C4-2B (cell line): ENCODE results near the gene SURF4.

Experiments used
- ZFX ChIP-seq: fragments of 450-650 bp; IDR thresholded peaks from 2 replicates; pipeline ENCODE4 v1.6.1; 2017
- TF ChIP-seq, protein P1 (sequence below): fragments of 450-650 bp; conservative IDR thresholded peaks from 2 replicates; pipeline ENCODE4 v1.5.1; 2017; ENCODE audit warnings: mild to moderate bottlenecking

DNA sequence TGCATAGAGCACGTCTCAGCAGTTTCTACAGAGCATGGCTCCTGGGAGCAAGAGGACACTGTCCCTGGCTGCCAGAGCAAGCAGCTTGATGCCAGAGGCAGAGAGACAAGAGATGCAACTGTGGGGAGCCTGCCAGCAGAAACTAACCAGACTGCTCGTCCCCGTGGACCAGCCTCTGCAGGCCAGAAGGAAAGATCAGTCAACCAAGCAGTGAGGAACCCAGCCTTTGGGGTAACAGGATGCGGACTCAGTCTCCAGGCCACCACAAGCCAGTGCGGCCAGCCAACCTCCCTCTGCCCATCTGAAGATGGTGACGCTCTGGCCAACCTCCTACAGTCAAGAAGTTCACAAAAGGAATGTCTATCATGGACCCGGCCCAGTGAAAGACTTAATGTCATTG, 3.7 kb downstream of the SURF4 start:
- TF ChIP-seq, protein P1, sequence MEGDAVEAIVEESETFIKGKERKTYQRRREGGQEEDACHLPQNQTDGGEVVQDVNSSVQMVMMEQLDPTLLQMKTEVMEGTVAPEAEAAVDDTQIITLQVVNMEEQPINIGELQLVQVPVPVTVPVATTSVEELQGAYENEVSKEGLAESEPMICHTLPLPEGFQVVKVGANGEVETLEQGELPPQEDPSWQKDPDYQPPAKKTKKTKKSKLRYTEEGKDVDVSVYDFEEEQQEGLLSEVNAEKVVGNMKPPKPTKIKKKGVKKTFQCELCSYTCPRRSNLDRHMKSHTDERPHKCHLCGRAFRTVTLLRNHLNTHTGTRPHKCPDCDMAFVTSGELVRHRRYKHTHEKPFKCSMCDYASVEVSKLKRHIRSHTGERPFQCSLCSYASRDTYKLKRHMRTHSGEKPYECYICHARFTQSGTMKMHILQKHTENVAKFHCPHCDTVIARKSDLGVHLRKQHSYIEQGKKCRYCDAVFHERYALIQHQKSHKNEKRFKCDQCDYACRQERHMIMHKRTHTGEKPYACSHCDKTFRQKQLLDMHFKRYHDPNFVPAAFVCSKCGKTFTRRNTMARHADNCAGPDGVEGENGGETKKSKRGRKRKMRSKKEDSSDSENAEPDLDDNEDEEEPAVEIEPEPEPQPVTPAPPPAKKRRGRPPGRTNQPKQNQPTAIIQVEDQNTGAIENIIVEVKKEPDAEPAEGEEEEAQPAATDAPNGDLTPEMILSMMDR, result no peak
- no peak for TF ChIP-seq ZFX
